WI38 (cell line): ENCODE results near the gene HMOX1.

Source experiments
- H3K4me3 ChIP-seq: 2 replicates; pipeline ENCODE4 v1.5.1; 2011; ENCODE audit warnings: low read depth, mild to moderate bottlenecking, control low read depth, low read length
- CTCF ChIP-seq: IDR thresholded peaks from 2 replicates; pipeline ENCODE4 v1.5.1; 2012; ENCODE audit warnings: low read depth, mild to moderate bottlenecking, control low read depth, low read length

The HMOX1 gene

GRCh38 chr22:35352214-35353111, 28.4 kb upstream of the HMOX1 start:
- TF ChIP-seq CTCF = no peak
- no peak overlapping the region for H3K4me3 ChIP-seq

GRCh38 chr22:35353318-35353717, 27.6 kb upstream of the HMOX1 start:
- no peak for TF ChIP-seq CTCF
- no peak overlapping the region for H3K4me3 ChIP-seq

- no peak overlapping the region for H3K4me3 ChIP-seq
- no peak for TF ChIP-seq CTCF
Observed at GRCh38 chr22:35354068-35354467, 26.8 kb upstream of the HMOX1 start.

- H3K4me3 ChIP-seq = no peak overlapping the region
- TF ChIP-seq CTCF = no peak
Observed at GRCh38 chr22:35357883-35358621, 22.8 kb upstream of the HMOX1 start.

- TF ChIP-seq CTCF = no peak
- H3K4me3 ChIP-seq = no peak overlapping the region
Observed at GRCh38 chr22:35359380-35360065, 21.4 kb upstream of the HMOX1 start.

- TF ChIP-seq CTCF = no peak
- H3K4me3 ChIP-seq = no peak overlapping the region
Observed at GRCh38 chr22:35361001-35361558, 19.8 kb upstream of the HMOX1 start.
